GM18508 (cell line): ENCODE results near the gene KAT2B.
"Not testable (repeated sequence)": the region's sequence is repeated elsewhere in the genome, so short reads cannot be mapped to it uniquely, and the experiment has no call there.

Source experiments
- ATAC-seq: cut with Tn5 transposase; IDR thresholded peaks from one replicate; pipeline ENCODE4 v1.9.1; 2021; ENCODE audit warnings: moderate number of reproducible peaks; ENCODE audit not compliant: insufficient read depth, unreplicated experiment

Gene KAT2B

GRCh38 chr3:20040548-20041196 lies 426 bp downstream of the KAT2B start:
- ATAC-seq: peak; percentile 21

GRCh38 chr3:20041197-20041780 lies 1.0 kb downstream of the KAT2B start:
- peak; percentile 34 for ATAC-seq

DNA sequence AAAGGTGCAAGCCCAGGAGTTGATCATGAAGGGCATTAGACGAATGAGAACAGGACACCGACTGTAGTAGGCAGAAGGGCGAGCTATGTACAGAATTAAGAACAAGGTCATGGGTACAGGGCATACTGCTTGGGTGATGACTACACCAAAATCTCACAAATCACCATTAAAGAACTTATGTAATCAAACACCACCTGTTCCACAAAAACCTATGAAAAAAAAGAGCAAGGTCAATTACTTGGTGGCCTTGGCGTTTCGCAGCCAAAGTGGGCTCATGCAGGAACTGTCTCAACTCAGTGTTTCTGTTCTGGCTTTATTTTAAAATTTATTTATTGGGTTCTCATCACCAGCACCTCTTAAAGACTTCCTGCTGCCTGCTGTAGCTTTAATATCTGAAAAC lies 2.1 kb downstream of the KAT2B start:
- no peak for ATAC-seq

DNA sequence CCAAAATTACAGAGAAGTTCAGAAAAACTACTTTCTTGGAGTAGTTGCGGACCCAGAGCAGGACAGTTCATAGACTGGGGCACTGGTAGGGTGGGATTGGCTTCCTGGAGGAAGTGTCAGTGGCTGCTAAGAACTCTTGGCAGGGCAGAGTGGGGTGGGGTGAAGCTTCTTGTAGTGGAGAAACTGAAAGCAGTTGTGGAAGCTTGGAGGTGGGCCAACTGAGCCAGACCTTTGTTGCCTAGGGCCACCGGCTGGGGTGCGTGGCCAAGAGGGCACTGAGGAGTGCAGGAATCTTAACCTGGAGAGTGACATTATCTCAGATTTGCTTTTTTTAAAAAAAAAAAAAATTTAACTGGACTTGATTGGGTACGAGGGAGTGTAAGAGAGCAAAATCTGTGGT lies 3.1 kb downstream of the KAT2B start:
- ATAC-seq: no peak

- ATAC-seq: no peak
Measured at GRCh38 chr3:20043825-20044224, 3.6 kb downstream of the KAT2B start.

DNA sequence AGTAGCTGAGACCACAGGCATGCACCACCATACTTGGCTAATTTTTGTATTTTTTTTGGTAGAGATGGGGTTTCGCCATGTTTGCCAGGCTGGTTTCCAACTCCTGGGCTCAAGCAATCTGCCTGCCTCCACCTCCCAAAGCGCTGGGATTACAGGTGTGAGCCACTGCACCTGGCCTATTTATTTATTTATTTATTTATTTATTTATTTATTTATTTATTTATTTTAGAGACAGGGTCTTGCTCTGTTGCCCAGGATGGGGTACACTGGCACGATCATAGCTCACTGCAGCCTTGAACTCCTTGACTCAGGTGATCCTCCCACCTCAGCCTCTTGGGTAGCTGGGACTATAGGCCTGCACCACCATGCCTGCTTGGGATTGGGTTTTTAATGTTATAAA lies 4.9 kb downstream of the KAT2B start:
- not testable (repeated sequence) for ATAC-seq

- no peak for ATAC-seq
Measured at GRCh38 chr3:20046556-20046955, 6.3 kb downstream of the KAT2B start.

DNA sequence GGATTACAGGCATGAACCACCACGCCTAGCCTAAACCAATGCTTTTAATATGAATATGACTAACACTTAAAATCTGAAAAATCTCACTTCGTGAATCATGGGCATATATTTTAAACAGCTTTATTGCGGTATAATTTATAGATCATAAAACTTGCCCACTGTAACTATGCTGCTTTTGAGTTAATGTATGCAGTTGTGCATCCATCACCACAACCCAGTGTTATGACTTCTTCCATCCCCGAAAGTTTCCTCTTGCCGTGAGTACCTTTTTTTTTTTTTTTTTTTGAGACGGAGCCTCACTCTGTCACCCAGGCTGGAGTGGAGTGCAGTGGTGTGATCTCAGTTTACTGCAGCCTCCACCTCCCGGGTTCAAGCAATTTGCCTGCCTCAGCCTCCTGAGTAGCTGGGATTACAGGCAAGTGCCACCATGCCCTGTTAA lies 7.1 kb downstream of the KAT2B start:
- ATAC-seq: no peak

- ATAC-seq: peak; percentile 14
Measured at GRCh38 chr3:20047976-20048883, 8.0 kb downstream of the KAT2B start.

DNA sequence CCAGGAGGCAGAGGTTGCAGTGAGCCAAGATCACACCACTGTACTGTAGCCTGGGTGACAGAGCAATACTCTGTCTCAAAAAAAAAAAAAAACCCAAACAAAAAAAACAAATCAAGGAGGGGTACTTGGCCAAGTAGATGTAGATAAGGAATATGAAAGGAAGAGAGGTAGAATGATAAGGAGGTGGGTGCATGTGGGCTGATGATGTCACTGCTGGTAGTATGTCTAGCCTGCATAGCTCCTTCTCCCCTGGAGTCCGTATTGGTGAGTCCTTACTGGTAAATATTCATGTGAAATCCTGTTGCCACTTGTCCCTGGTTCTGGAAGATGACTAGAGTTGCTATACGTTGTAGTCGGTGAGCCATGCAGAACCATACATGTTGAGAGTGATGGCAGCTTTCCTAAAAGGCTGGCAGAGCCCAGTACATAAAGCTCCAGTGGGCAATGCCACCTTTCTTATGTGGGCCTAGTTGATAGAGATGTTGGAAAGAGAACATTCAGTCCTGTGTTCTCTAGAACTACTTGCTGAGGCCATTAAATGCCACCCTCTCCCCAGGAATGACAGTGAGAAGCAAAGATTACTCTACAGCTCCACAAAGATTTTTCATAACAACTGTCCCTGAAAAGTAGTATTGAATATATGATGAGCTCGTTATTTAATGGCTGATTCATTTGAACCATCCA lies 11.0 kb downstream of the KAT2B start:
- no peak for ATAC-seq

- no peak for ATAC-seq
Measured at GRCh38 chr3:20052851-20053250, 12.6 kb downstream of the KAT2B start.

GRCh38 chr3:20054549-20054987 lies 14.3 kb downstream of the KAT2B start:
- peak; percentile 76 for ATAC-seq

GRCh38 chr3:20055020-20055775 lies 15.0 kb downstream of the KAT2B start:
- peak; percentile 4 for ATAC-seq

GRCh38 chr3:20055842-20056241 lies 15.6 kb downstream of the KAT2B start:
- ATAC-seq: no peak

- no peak for ATAC-seq
Measured at GRCh38 chr3:20056725-20057611, 16.7 kb downstream of the KAT2B start.

- no peak for ATAC-seq
Measured at GRCh38 chr3:20057612-20058180, 17.4 kb downstream of the KAT2B start.

- ATAC-seq: no peak
Measured at GRCh38 chr3:20059929-20060328, 19.7 kb downstream of the KAT2B start.

DNA sequence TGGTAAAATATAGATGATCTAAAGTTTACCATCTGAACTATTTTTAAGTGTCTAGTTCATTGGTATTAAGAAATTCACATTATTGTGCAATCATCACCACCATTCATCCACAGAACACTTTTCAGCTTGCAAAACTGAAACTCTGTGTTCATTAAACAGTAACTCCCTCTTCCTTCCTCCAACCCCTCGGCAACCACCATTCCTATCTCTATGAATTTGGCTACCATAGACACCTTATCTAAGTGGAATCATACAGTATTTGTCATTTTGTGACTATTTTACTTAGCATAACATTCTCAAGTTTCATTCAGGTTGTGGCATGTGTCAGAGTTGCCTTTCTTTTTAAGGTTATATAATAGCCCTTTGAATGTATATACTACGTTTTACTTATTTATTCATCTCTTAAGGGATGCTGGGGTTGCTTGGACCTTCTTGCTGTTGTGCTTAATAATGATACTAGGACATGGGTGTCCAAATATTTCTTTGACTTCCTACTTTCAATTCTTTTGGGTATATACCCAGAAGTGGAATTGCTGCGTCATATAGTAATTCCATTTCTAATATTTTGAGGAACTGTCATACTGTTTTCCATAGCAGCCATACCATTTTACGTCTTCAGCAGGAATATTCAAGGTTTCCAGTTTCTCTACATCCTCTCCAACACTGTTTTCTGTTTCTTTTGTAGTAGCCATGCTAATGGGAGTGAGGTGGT lies 20.9 kb downstream of the KAT2B start:
- peak; percentile 80 for ATAC-seq
